ENCODE measurements around the gene SETBP1. TPM values are rescaled to one million over a fixed set of nuclear protein-coding genes. Genes with fewer than 3 reads are reported as not detected.

Gene SETBP1
- total RNA-seq, 3 donors from 2014 or later: 15.0 to 97.2 (median 17.8) TPM

GRCh38 chr18:44961288-44961995 lies 280.8 kb downstream of the SETBP1 start:
- ATAC-seq (no peak), DNase-seq (no peak)
- no peaks in the 10 kb centered on the region for H3K9me3 ChIP-seq
- no peak for TF ChIP-seq CTCF (IDR thresholded peaks at IDR 0.05)
- intact Hi-C loops (cut with DNase I, micrococcal nuclease): no loop called here
- peaks cover 3% of the 10 kb centered on the region for H3K4me1 ChIP-seq (ENCODE audit: low read depth)
- H3K36me3 ChIP-seq (ENCODE audit: low read depth): no peaks in the 10 kb centered on the region
- H3K4me3 ChIP-seq: no peak overlapping the region

GRCh38 chr18:44967599-44967998 lies 286.9 kb downstream of the SETBP1 start:
- no peaks in the 10 kb centered on the region for H3K9me3 ChIP-seq
- no peak overlapping the region for H3K4me3 ChIP-seq
- no peaks in the 10 kb centered on the region for H3K36me3 ChIP-seq (ENCODE audit: low read depth)
- DNase-seq (no peak), ATAC-seq (no peak)
- TF ChIP-seq CTCF (IDR thresholded peaks at IDR 0.05): no peak
- intact Hi-C loops (cut with DNase I, micrococcal nuclease): no loop called here
- no peaks in the 10 kb centered on the region for H3K4me1 ChIP-seq (ENCODE audit: low read depth)

- TF ChIP-seq CTCF (IDR thresholded peaks at IDR 0.05): no peak
- DNase-seq (no peak), ATAC-seq (no peak)
- Histone ChIP-seq H3K36me3 (ENCODE audit: low read depth) (no peaks in the 10 kb centered on the region), H3K4me1 (ENCODE audit: low read depth) (no peaks in the 10 kb centered on the region), H3K9me3 (no peaks in the 10 kb centered on the region), H3K4me3 (no peak overlapping the region)
- intact Hi-C loops (cut with DNase I, micrococcal nuclease): no loop called here
Observed at GRCh38 chr18:44968336-44968735, 287.6 kb downstream of the SETBP1 start.

GRCh38 chr18:44969214-44969795 lies 288.6 kb downstream of the SETBP1 start:
- no peaks in the 10 kb centered on the region for H3K36me3 ChIP-seq (ENCODE audit: low read depth)
- ATAC-seq: peak; percentile 33
- DNase-seq: no peak
- H3K4me1 ChIP-seq (ENCODE audit: low read depth): no peaks in the 10 kb centered on the region
- intact Hi-C loops (cut with DNase I, micrococcal nuclease): no loop called here
- no peaks in the 10 kb centered on the region for H3K9me3 ChIP-seq
- TF ChIP-seq CTCF (IDR thresholded peaks at IDR 0.05): no peak
- H3K4me3 ChIP-seq: no peak overlapping the region

GRCh38 chr18:44973282-44973681 lies 292.6 kb downstream of the SETBP1 start:
- ATAC-seq: no peak
- intact Hi-C loops (cut with DNase I, micrococcal nuclease): no loop called here
- peak in 1 of 3 donors; percentile 17 for DNase-seq

More at GRCh38 chr18:44973282-44973681, 292.6 kb downstream of the SETBP1 start:
- no peaks in the 10 kb centered on the region for H3K36me3 ChIP-seq (ENCODE audit: low read depth)
- H3K4me1 ChIP-seq (ENCODE audit: low read depth): no peaks in the 10 kb centered on the region
- no peaks in the 10 kb centered on the region for H3K9me3 ChIP-seq
- no peak overlapping the region for H3K4me3 ChIP-seq
- TF ChIP-seq CTCF (IDR thresholded peaks at IDR 0.05): no peak

Data from mucosa of descending colon (tissue), 3 donors.